Amniotic epithelial cell (primary cell): ENCODE data around the gene VPS13A.
"Not testable (repeated sequence)": the region's sequence is repeated elsewhere in the genome, so short reads cannot be mapped to it uniquely, and the experiment has no call there.

Experiments used
- DNase-seq: peaks from one replicate; pipeline ENCODE4 v3.0.0-alpha.2; 2010; ENCODE audit warnings: low read depth

VPS13A gene

GRCh38 chr9:77183581-77183980 is 6.2 kb downstream of the VPS13A start:
- DNase-seq, result no peak

- no peak for DNase-seq
Observed at GRCh38 chr9:77188242-77188641, 10.9 kb downstream of the VPS13A start.

- DNase-seq, result peak; percentile 3
Observed at GRCh38 chr9:77194423-77194822, 17.1 kb downstream of the VPS13A start.

- peak; percentile 58 for DNase-seq
Observed at GRCh38 chr9:77210116-77210515, 32.8 kb downstream of the VPS13A start.

GRCh38 chr9:77211561-77211960 is 34.2 kb downstream of the VPS13A start:
- no peak for DNase-seq

- no peak for DNase-seq
Observed at GRCh38 chr9:77212801-77213200, 35.5 kb downstream of the VPS13A start.

GRCh38 chr9:77215874-77216273 is 38.5 kb downstream of the VPS13A start:
- peak; percentile 55 for DNase-seq

- DNase-seq, result peak; percentile 76
Observed at GRCh38 chr9:77218612-77219011, 41.3 kb downstream of the VPS13A start.

GRCh38 chr9:77221431-77221830 is 44.1 kb downstream of the VPS13A start:
- DNase-seq, result no peak

- DNase-seq, result peak; percentile 82
Observed at GRCh38 chr9:77224746-77225312, 47.5 kb downstream of the VPS13A start.

GRCh38 chr9:77236693-77237092 is 59.4 kb downstream of the VPS13A start:
- DNase-seq, result no peak

- DNase-seq, result no peak
Observed at GRCh38 chr9:77237896-77238295, 60.6 kb downstream of the VPS13A start.

- DNase-seq, result peak; percentile 14
Observed at GRCh38 chr9:77251050-77251449, 73.7 kb downstream of the VPS13A start.

- DNase-seq, result no peak
Observed at GRCh38 chr9:77257275-77257674, 79.9 kb downstream of the VPS13A start.

- no peak for DNase-seq
Observed at GRCh38 chr9:77261605-77262004, 84.3 kb downstream of the VPS13A start.

GRCh38 chr9:77267762-77268161 is 90.4 kb downstream of the VPS13A start:
- DNase-seq, result not testable (repeated sequence)

GRCh38 chr9:77271023-77271690 is 93.8 kb downstream of the VPS13A start:
- no peak for DNase-seq

- DNase-seq, result no peak
Observed at GRCh38 chr9:77276799-77277198, 99.5 kb downstream of the VPS13A start.

GRCh38 chr9:77277719-77278118 is 100.4 kb downstream of the VPS13A start:
- no peak for DNase-seq

- no peak for DNase-seq
Observed at GRCh38 chr9:77283991-77284390, 106.7 kb downstream of the VPS13A start.

GRCh38 chr9:77284616-77285015 is 107.3 kb downstream of the VPS13A start:
- no peak for DNase-seq

GRCh38 chr9:77290373-77290772 is 113.0 kb downstream of the VPS13A start:
- DNase-seq, result peak; percentile 23

- DNase-seq, result peak; percentile 45
Observed at GRCh38 chr9:77291714-77292113, 114.4 kb downstream of the VPS13A start.

- no peak for DNase-seq
Observed at GRCh38 chr9:77293949-77294348, 116.6 kb downstream of the VPS13A start.
